H9 (cell line): ENCODE measurements around the gene ZNFX1. TPM values are rescaled to one million over a fixed set of nuclear protein-coding genes. Genes with fewer than 3 reads are reported as not detected.
"Not testable (repeated sequence)": the region's sequence is repeated elsewhere in the genome, so short reads cannot be mapped to it uniquely, and the experiment has no call there.

ENCODE experiments used
- DNase-seq: peaks from one replicate; pipeline ENCODE4 v3.0.0-alpha.2; 2017
- H2AFZ ChIP-seq: one replicate; pipeline ENCODE4 v1.6.1; 2013; ENCODE audit warnings: mild to moderate bottlenecking, low read length, control low read depth, moderate library complexity
- H2AK5ac ChIP-seq: 2 replicates; pipeline ENCODE4 v1.6.1; 2013; ENCODE audit warnings: low read length, control low read depth, mixed read lengths; ENCODE audit not compliant: insufficient read length
- H2BK120ac ChIP-seq: one replicate; pipeline ENCODE4 v1.6.1; 2013; ENCODE audit warnings: low read depth, mild to moderate bottlenecking, low read length, control low read depth, inconsistent platforms; ENCODE audit not compliant: poor library complexity, severe bottlenecking
- H2BK12ac ChIP-seq: 2 replicates; pipeline ENCODE4 v1.6.1; 2013; ENCODE audit warnings: low read length, control low read depth, mixed read lengths, low read depth; ENCODE audit not compliant: insufficient read length
- H2BK15ac ChIP-seq: 2 replicates; pipeline ENCODE4 v1.6.1; 2013; ENCODE audit warnings: low read depth, low read length, control low read depth
- H2BK20ac ChIP-seq: one replicate; pipeline ENCODE4 v1.6.1; 2013; ENCODE audit warnings: low read depth, mild to moderate bottlenecking, low read length, control low read depth, inconsistent platforms; ENCODE audit not compliant: poor library complexity, severe bottlenecking
- H2BK5ac ChIP-seq: 2 replicates; pipeline ENCODE4 v1.6.1; 2013; ENCODE audit warnings: low read length, control low read depth, mixed read lengths; ENCODE audit not compliant: insufficient read length
- H3K14ac ChIP-seq: 2 replicates; pipeline ENCODE4 v1.6.1; 2013; ENCODE audit warnings: low read length, control low read depth; ENCODE audit not compliant: insufficient read depth
- H3K18ac ChIP-seq: 2 replicates; pipeline ENCODE4 v1.6.1; 2013; ENCODE audit warnings: low read depth, mild to moderate bottlenecking, mixed read lengths, low read length, control low read depth; ENCODE audit not compliant: insufficient read length
- H3K23ac ChIP-seq: 2 replicates; pipeline ENCODE4 v1.6.1; 2013; ENCODE audit warnings: low read length, control low read depth, mixed read lengths, low read depth; ENCODE audit not compliant: insufficient read length
- H3K23me2 ChIP-seq: 2 replicates; pipeline ENCODE4 v1.6.1; 2013; ENCODE audit warnings: low read depth, mild to moderate bottlenecking, mixed read lengths, low read length, control low read depth; ENCODE audit not compliant: insufficient read length, poor library complexity, severe bottlenecking
- H3K27ac ChIP-seq: 2 replicates; pipeline ENCODE4 v1.5.1; 2013; ENCODE audit warnings: low read length, control low read depth, mixed read lengths, low read depth; ENCODE audit not compliant: insufficient read length
- H3K27me3 ChIP-seq: 2 replicates; pipeline ENCODE4 v1.6.1; 2013; ENCODE audit warnings: low read length, control low read depth, inconsistent platforms; ENCODE audit not compliant: insufficient read depth
- H3K4ac ChIP-seq: 2 replicates; pipeline ENCODE4 v1.6.1; 2013; ENCODE audit warnings: low read depth, mild to moderate bottlenecking, control low read depth, inconsistent platforms, low read length, moderate library complexity
- H3K4me1 ChIP-seq: 2 replicates; pipeline ENCODE4 v1.6.1; 2013; ENCODE audit warnings: low read length, control low read depth, inconsistent platforms; ENCODE audit not compliant: insufficient read depth
- H3K4me2 ChIP-seq: 2 replicates; pipeline ENCODE4 v1.6.1; 2013; ENCODE audit warnings: low read length, control low read depth, mixed read lengths; ENCODE audit not compliant: insufficient read length, insufficient read depth
- H3K56ac ChIP-seq: 2 replicates; pipeline ENCODE4 v1.6.1; 2013; ENCODE audit warnings: low read depth, mild to moderate bottlenecking, mixed read lengths, low read length, control low read depth; ENCODE audit not compliant: insufficient read length
- H3K79me1 ChIP-seq: 2 replicates; pipeline ENCODE4 v1.6.1; 2013; ENCODE audit warnings: low read depth, mild to moderate bottlenecking, moderate library complexity, low read length, control low read depth, inconsistent platforms; ENCODE audit not compliant: insufficient read depth, poor library complexity, severe bottlenecking
- H3K79me2 ChIP-seq: 2 replicates; pipeline ENCODE4 v1.6.1; 2013; ENCODE audit warnings: low read length, control low read depth, inconsistent platforms; ENCODE audit not compliant: insufficient read depth
- H3K9ac ChIP-seq: 2 replicates; pipeline ENCODE4 v1.6.1; 2013; ENCODE audit warnings: low read length, control low read depth, mixed read lengths; ENCODE audit not compliant: insufficient read length; ENCODE audit errors: extremely low read depth
- H3K9me3 ChIP-seq: one replicate; pipeline ENCODE4 v1.6.1; 2013; ENCODE audit warnings: low read depth, low read length, inconsistent platforms; ENCODE audit not compliant: control insufficient read depth
- H3T11ph ChIP-seq: one replicate; pipeline ENCODE4 v1.6.1; 2013; ENCODE audit warnings: mild to moderate bottlenecking, low read length, control low read depth, inconsistent platforms
- H4K20me1 ChIP-seq: one replicate; pipeline ENCODE4 v1.6.1; 2013; ENCODE audit not compliant: control insufficient read depth, insufficient read length, insufficient read depth
- H4K5ac ChIP-seq: 2 replicates; pipeline ENCODE4 v1.6.1; 2013; ENCODE audit warnings: low read depth, mild to moderate bottlenecking, mixed read lengths, low read length, control low read depth; ENCODE audit not compliant: insufficient read length
- H4K8ac ChIP-seq: replicated peaks from 2 replicates; pipeline ENCODE4 v1.6.1; 2013; ENCODE audit warnings: low read length, control low read depth, mixed read lengths, low read depth; ENCODE audit not compliant: insufficient read length
- H4K91ac ChIP-seq: 2 replicates; pipeline ENCODE4 v1.6.1; 2013; ENCODE audit warnings: low read depth, mild to moderate bottlenecking, moderate library complexity, mixed read lengths, low read length, control low read depth; ENCODE audit not compliant: insufficient read length
- H3K27ac Mint-ChIP-seq, 3 experiments: 2 replicates in 2 of 3; 3 replicates in 1 of 3; pipeline ENCODE4 v1.8.0; 2020 to 2021; ENCODE audit warnings: mixed read lengths in 3 of 3, mild to moderate bottlenecking in 1 of 3, moderate library complexity in 1 of 3
- H3K27me3 Mint-ChIP-seq: 2 replicates; pipeline ENCODE4 v1.8.0; 2021; ENCODE audit warnings: low read depth, mild to moderate bottlenecking, moderate library complexity, mixed read lengths
- H3K36me3 Mint-ChIP-seq, 3 experiments: 2 replicates in 2 of 3; 3 replicates in 1 of 3; pipeline ENCODE4 v1.8.0; 2020 to 2021; ENCODE audit warnings: low read depth in 3 of 3, mixed read lengths in 3 of 3; ENCODE audit not compliant: insufficient read depth in 1 of 3
- H3K4me1 Mint-ChIP-seq, 2 experiments: 2 replicates each; pipeline ENCODE4 v1.8.0; 2020; ENCODE audit warnings: mixed read lengths in 2 of 2
- H3K4me3 Mint-ChIP-seq, 2 experiments: 2 replicates in 1 of 2; 3 replicates in 1 of 2; pipeline ENCODE4 v1.8.0; 2020 to 2021; ENCODE audit warnings: mild to moderate bottlenecking in 2 of 2, mixed read lengths in 2 of 2, moderate library complexity in 1 of 2
- H3K9me3 Mint-ChIP-seq, 2 experiments: 2 replicates in 1 of 2; 3 replicates in 1 of 2; pipeline ENCODE4 v1.8.0; 2020; ENCODE audit warnings: mild to moderate bottlenecking in 2 of 2, mixed read lengths in 2 of 2, moderate library complexity in 1 of 2
- WGBS: extraction: QIAGEN DNeasy Blood & Tissue Kit; methylation state at CpG from one replicate; pipeline ENCODE4 v1.1.7; 2013; ENCODE audit warnings: missing lambda C conversion rate, low lambda C conversion rate, mixed read lengths; ENCODE audit not compliant: insufficient read length; ENCODE audit errors: extremely low coverage; 5-methylcytosine and 5-hydroxymethylcytosine counted together
- total RNA-seq: library from RNA; stranded (reverse); gene quantifications from 2 replicates; pipeline ENCODE4 v1.2.1, GENCODE V29; 2021
- TF ChIP-seq, protein P1 (sequence below): fragments of 200-600 bp; sonication (generic); conservative IDR thresholded peaks from 3 replicates; pipeline ENCODE4 v1.8.0; 2021; ENCODE audit warnings: antibody characterized with exemption, mild to moderate bottlenecking

The ZNFX1 gene
- total RNA-seq, 1 experiment from 2014 or later, result 13.3 TPM

DNA sequence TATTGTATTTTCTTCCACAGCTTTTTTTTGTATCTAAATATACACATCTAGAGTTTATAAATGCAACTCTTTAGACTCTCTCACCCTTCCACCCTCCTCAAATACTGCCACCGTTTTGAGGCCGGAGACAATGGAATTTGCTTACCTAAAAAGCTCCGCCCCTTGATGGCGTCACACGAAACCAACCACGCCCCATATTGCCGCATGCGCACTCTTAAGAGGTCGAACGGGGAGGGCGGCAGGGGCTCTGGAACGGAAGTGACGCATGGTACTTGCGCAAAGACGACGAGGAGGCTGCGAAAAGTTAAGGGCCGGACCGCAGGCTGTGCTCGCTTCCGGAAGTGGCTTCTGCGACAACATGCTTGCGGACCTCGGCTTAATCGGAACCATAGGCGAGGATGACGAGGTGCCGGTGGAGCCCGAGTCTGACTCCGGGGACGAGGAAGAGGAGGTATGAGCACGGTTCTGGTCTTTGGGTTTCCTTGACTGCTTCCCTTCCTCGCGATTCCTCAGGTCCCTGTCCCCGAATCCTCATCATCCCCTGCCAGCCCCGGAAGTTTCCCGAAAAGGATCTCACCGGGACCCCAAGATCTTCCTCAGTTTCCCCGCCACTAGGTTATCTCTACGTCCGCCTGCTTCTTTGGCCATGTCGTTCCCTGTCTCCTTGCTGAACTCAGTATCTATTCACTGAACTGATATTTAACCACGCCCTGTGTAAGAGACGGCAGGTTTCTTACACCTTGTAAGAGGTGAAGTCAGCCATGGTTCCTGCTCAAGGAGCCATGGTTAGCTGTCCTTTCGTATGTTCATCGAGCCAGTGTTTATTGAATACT is 58.5 kb downstream of the ZNFX1 start, which contains the start of gene DDX27:
TSS of gene DDX27 (plus strand) at position 326 of the 833 bp plus-strand sequence. CDS start at position 359, 33 bp downstream.
- Histone ChIP-seq H3T11ph (no peak within 1 kb of the TSS), H2AK5ac (no peak within 1 kb of the TSS), H3K23me2 (peaks cover 8% of the 10 kb centered on the region), H3K9me3 (no peaks in the 10 kb centered on the region), H4K5ac (no peak within 1 kb of the TSS), H3K56ac (no peak within 1 kb of the TSS), H2BK120ac (peak within 1 kb of the TSS; percentile 56), H3K23ac (no peak within 1 kb of the TSS), H3K18ac (peak within 1 kb of the TSS; percentile 79), H2AFZ (no peak within 1 kb of the TSS), H3K4me2 (peak within 1 kb of the TSS; percentile 94), H2BK15ac (no peak within 1 kb of the TSS), H3K27ac (no peak within 1 kb of the TSS), H3K9ac (peak within 1 kb of the TSS; percentile 84), H3K14ac (peak within 1 kb of the TSS; percentile 77; the same call in 1 of the 2 replicates), H3K4ac (no peak within 1 kb of the TSS), H2BK20ac (no peak within 1 kb of the TSS), H3K79me2 (peaks cover 7% of the 10 kb centered on the region; the same call in 1 of the 2 replicates), H4K8ac (no peak within 1 kb of the TSS), H4K20me1 (no peaks in the 10 kb centered on the region), H3K4me1 (no peaks in the 10 kb centered on the region), H2BK12ac (no peak within 1 kb of the TSS), H3K27me3 (no peaks in the 10 kb centered on the region), H2BK5ac (no peak within 1 kb of the TSS), H3K79me1 (no peaks in the 10 kb centered on the region), H4K91ac (no peak within 1 kb of the TSS)
- Mint-ChIP-seq H3K36me3 (peaks cover 22 to 33% (median 33%) of the 10 kb centered on the region in 3 experiments; a peak in 6 of 7 replicates), H3K9me3 (no peaks in the 10 kb centered on the region; a peak in 1 of 5 replicates), H3K4me1 (peaks cover 14 to 17% of the 10 kb centered on the region in 2 experiments), H3K27ac (peak within 1 kb of the TSS; percentile 95 to 99 (median 99)), H3K27me3 (no peaks in the 10 kb centered on the region; the same call in none of the 2 replicates), H3K4me3 (peak within 1 kb of the TSS; percentile 94 to 97)
- DNase-seq, result peak; percentile 98
- WGBS, result no CpG with 5 or more reads among the region's 46 CpGs
- TF ChIP-seq, protein P1, sequence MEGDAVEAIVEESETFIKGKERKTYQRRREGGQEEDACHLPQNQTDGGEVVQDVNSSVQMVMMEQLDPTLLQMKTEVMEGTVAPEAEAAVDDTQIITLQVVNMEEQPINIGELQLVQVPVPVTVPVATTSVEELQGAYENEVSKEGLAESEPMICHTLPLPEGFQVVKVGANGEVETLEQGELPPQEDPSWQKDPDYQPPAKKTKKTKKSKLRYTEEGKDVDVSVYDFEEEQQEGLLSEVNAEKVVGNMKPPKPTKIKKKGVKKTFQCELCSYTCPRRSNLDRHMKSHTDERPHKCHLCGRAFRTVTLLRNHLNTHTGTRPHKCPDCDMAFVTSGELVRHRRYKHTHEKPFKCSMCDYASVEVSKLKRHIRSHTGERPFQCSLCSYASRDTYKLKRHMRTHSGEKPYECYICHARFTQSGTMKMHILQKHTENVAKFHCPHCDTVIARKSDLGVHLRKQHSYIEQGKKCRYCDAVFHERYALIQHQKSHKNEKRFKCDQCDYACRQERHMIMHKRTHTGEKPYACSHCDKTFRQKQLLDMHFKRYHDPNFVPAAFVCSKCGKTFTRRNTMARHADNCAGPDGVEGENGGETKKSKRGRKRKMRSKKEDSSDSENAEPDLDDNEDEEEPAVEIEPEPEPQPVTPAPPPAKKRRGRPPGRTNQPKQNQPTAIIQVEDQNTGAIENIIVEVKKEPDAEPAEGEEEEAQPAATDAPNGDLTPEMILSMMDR, result no peak

DNA sequence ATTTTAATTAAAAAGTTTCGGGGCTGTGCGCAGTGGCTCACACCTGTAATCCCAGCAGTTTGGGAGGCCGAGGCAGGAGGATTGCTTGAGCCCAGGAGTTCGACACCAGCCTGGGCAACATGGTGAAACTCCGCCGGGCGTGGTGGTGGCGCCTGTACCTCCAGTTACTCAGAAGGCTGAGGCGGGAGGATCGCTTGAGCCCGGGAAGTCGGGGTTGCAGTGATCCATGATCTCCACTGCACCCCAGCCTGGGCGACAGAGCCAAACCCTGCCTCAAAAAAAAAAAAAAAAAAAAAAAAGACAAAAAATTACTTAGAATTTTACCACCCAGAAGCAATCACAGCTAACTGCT is 59.1 kb downstream of the ZNFX1 start:
- not testable (repeated sequence) for H4K91ac ChIP-seq, H4K20me1 ChIP-seq, H3K27me3 ChIP-seq, H2BK15ac ChIP-seq, H3K27ac ChIP-seq, H2AK5ac ChIP-seq, H3K9me3 Mint-ChIP-seq, H3K18ac ChIP-seq, H2AFZ ChIP-seq, H3K79me2 ChIP-seq, H3K4me1 ChIP-seq, H3K27me3 Mint-ChIP-seq, H3K9me3 ChIP-seq, H3K9ac ChIP-seq, H3K4ac ChIP-seq, H4K8ac ChIP-seq, H2BK20ac ChIP-seq, H3K14ac ChIP-seq, H2BK5ac ChIP-seq, H3K4me2 ChIP-seq, H2BK12ac ChIP-seq, H3K23ac ChIP-seq, H3K23me2 ChIP-seq, H3K79me1 ChIP-seq, H4K5ac ChIP-seq, H3K56ac ChIP-seq, H3T11ph ChIP-seq
- Mint-ChIP-seq H3K36me3 (peaks cover 18 to 27% (median 27%) of the 10 kb centered on the region in 3 experiments; a peak in 6 of 7 replicates), H3K27ac (peak overlapping the region; percentile 95 to 99 (median 97); a peak in 6 of 7 replicates), H3K4me1 (peaks cover 14 to 17% of the 10 kb centered on the region in 2 experiments), H3K4me3 (peak overlapping the region; percentile 94 to 97; a peak in 4 of 5 replicates)
- peak overlapping the region; percentile 56 for H2BK120ac ChIP-seq
- DNase-seq, result peak; percentile 43
- WGBS, result no CpG with 5 or more reads among the region's 13 CpGs
